Activated T-helper 1 cell treated with anti-CD3 and anti-CD28 coated beads, Interleukin-12 subunit alpha, Interleukin-12 subunit beta, Interleukin-2, Interleukin-4 antibody, amounts not matched to agents 30 ng/mL and 10 ng/mL and 1 ng/mL, durations not matched to agents 14 hours and 24 hours and 36 hours (primary cell): ENCODE data around the gene SIL1. TPM values are rescaled to one million over a fixed set of nuclear protein-coding genes. Genes with fewer than 3 reads are reported as not detected.
"Not testable (repeated sequence)": the region's sequence is repeated elsewhere in the genome, so short reads cannot be mapped to it uniquely, and the experiment has no call there.

Experiments
- DNase-seq: peaks from one replicate; pipeline ENCODE4 v3.0.0; 2021; ENCODE audit warnings: low spot score
- H3K27ac Mint-ChIP-seq: one replicate; pipeline ENCODE4 v1.8.0; 2021; ENCODE audit warnings: mild to moderate bottlenecking, mixed read lengths
- H3K27me3 Mint-ChIP-seq: one replicate; pipeline ENCODE4 v1.8.0; 2022; ENCODE audit warnings: mild to moderate bottlenecking, moderate library complexity, mixed read lengths; ENCODE audit not compliant: insufficient read depth
- H3K36me3 Mint-ChIP-seq: one replicate; pipeline ENCODE4 v1.8.0; 2021; ENCODE audit warnings: low read depth, mixed read lengths
- H3K4me1 Mint-ChIP-seq: one replicate; pipeline ENCODE4 v1.8.0; 2021; ENCODE audit warnings: low read depth, mixed read lengths
- H3K4me3 Mint-ChIP-seq: one replicate; pipeline ENCODE4 v1.8.0; 2021; ENCODE audit warnings: mild to moderate bottlenecking, moderate library complexity, mixed read lengths
- H3K9me3 Mint-ChIP-seq: one replicate; pipeline ENCODE4 v1.8.0; 2021; ENCODE audit warnings: mixed read lengths
- intact Hi-C: fragments of 100-400 bp; cut with micrococcal nuclease; formaldehyde crosslinking; loops from one replicate; pipeline ENCODE4 v1.15.1; 2024
- total RNA-seq: library from RNA; stranded (reverse); gene quantifications from 2 replicates; pipeline ENCODE4 v1.2.3, GENCODE V29; 2022

Gene SIL1
- total RNA-seq, 1 donor from 2014 or later = 28.6 TPM

GRCh38 chr5:139058121-139058520, 140.0 kb downstream of the SIL1 start:
- intact Hi-C loops = no loop called here
- Mint-ChIP-seq H3K9me3 (no peaks in the 10 kb centered on the region), H3K27me3 (no peaks in the 10 kb centered on the region), H3K27ac (no peak overlapping the region), H3K4me1 (no peaks in the 10 kb centered on the region), H3K4me3 (no peak overlapping the region), H3K36me3 (no peaks in the 10 kb centered on the region)
- no peak for DNase-seq

GRCh38 chr5:139057045-139057939, 140.9 kb downstream of the SIL1 start:
- H3K9me3 Mint-ChIP-seq, H3K27me3 Mint-ChIP-seq, H3K4me3 Mint-ChIP-seq, H3K36me3 Mint-ChIP-seq, DNase-seq, H3K4me1 Mint-ChIP-seq, intact Hi-C loops, H3K27ac Mint-ChIP-seq: not testable (repeated sequence)

GRCh38 chr5:139052975-139053374, 145.2 kb downstream of the SIL1 start:
- intact Hi-C loops = no loop called here
- H3K4me1 Mint-ChIP-seq = no peaks in the 10 kb centered on the region

GRCh38 chr5:139051392-139051791, 146.8 kb downstream of the SIL1 start:
- no peak overlapping the region for H3K4me3 Mint-ChIP-seq
- H3K27me3 Mint-ChIP-seq = no peaks in the 10 kb centered on the region
- DNase-seq = no peak
- peaks cover 1% of the 10 kb centered on the region for H3K36me3 Mint-ChIP-seq
- H3K9me3 Mint-ChIP-seq = no peaks in the 10 kb centered on the region
- H3K27ac Mint-ChIP-seq = no peak overlapping the region
- H3K4me1 Mint-ChIP-seq = no peaks in the 10 kb centered on the region
- intact Hi-C loops = no loop called here

More at GRCh38 chr5:139052975-139053374, 145.2 kb downstream of the SIL1 start:
- peaks cover 1% of the 10 kb centered on the region for H3K36me3 Mint-ChIP-seq
- H3K9me3 Mint-ChIP-seq = no peaks in the 10 kb centered on the region
- H3K27ac Mint-ChIP-seq = no peak overlapping the region
- no peak for DNase-seq
- no peak overlapping the region for H3K4me3 Mint-ChIP-seq
- no peaks in the 10 kb centered on the region for H3K27me3 Mint-ChIP-seq

GRCh38 chr5:139050432-139050831, 147.7 kb downstream of the SIL1 start:
- no peak overlapping the region for H3K4me3 Mint-ChIP-seq
- H3K36me3 Mint-ChIP-seq = peaks cover 1% of the 10 kb centered on the region
- no peak for DNase-seq
- no peaks in the 10 kb centered on the region for H3K9me3 Mint-ChIP-seq
- no peaks in the 10 kb centered on the region for H3K4me1 Mint-ChIP-seq
- intact Hi-C loops = no loop called here
- no peaks in the 10 kb centered on the region for H3K27me3 Mint-ChIP-seq
- H3K27ac Mint-ChIP-seq = no peak overlapping the region

GRCh38 chr5:139049780-139050179, 148.4 kb downstream of the SIL1 start:
- no peak overlapping the region for H3K27ac Mint-ChIP-seq
- DNase-seq = no peak
- H3K9me3 Mint-ChIP-seq = no peaks in the 10 kb centered on the region
- intact Hi-C loops = no loop called here
- no peaks in the 10 kb centered on the region for H3K4me1 Mint-ChIP-seq
- H3K27me3 Mint-ChIP-seq = no peaks in the 10 kb centered on the region
- peaks cover 1% of the 10 kb centered on the region for H3K36me3 Mint-ChIP-seq
- H3K4me3 Mint-ChIP-seq = no peak overlapping the region

- no peak overlapping the region for H3K4me3 Mint-ChIP-seq
- peaks cover 1% of the 10 kb centered on the region for H3K36me3 Mint-ChIP-seq
- intact Hi-C loops = no loop called here
- no peaks in the 10 kb centered on the region for H3K4me1 Mint-ChIP-seq
- H3K9me3 Mint-ChIP-seq = no peaks in the 10 kb centered on the region
- no peak overlapping the region for H3K27ac Mint-ChIP-seq
- DNase-seq = no peak
- no peaks in the 10 kb centered on the region for H3K27me3 Mint-ChIP-seq
Measured at GRCh38 chr5:139046551-139046950, 151.6 kb downstream of the SIL1 start.

- intact Hi-C loops = no loop called here
- Mint-ChIP-seq H3K9me3 (no peaks in the 10 kb centered on the region), H3K36me3 (no peaks in the 10 kb centered on the region), H3K4me1 (no peaks in the 10 kb centered on the region), H3K4me3 (no peak overlapping the region), H3K27me3 (no peaks in the 10 kb centered on the region), H3K27ac (no peak overlapping the region)
- DNase-seq = no peak
Measured at GRCh38 chr5:139043157-139043905, 154.8 kb downstream of the SIL1 start.

- Mint-ChIP-seq H3K27ac (no peak overlapping the region), H3K4me3 (no peak overlapping the region)
- intact Hi-C loops = no loop called here
Measured at GRCh38 chr5:139040081-139040480, 158.1 kb downstream of the SIL1 start.

GRCh38 chr5:139038613-139039305, 159.4 kb downstream of the SIL1 start:
- DNase-seq = no peak
- no peak overlapping the region for H3K27ac Mint-ChIP-seq
- H3K4me3 Mint-ChIP-seq = no peak overlapping the region
- H3K9me3 Mint-ChIP-seq = peaks cover 13% of the 10 kb centered on the region
- no peaks in the 10 kb centered on the region for H3K27me3 Mint-ChIP-seq
- no peaks in the 10 kb centered on the region for H3K4me1 Mint-ChIP-seq
- no peaks in the 10 kb centered on the region for H3K36me3 Mint-ChIP-seq
- intact Hi-C loops = no loop called here

More at GRCh38 chr5:139040081-139040480, 158.1 kb downstream of the SIL1 start:
- Mint-ChIP-seq H3K9me3 (peaks cover 13% of the 10 kb centered on the region), H3K36me3 (no peaks in the 10 kb centered on the region), H3K27me3 (no peaks in the 10 kb centered on the region), H3K4me1 (no peaks in the 10 kb centered on the region)
- no peak for DNase-seq

GRCh38 chr5:139037732-139038131, 160.4 kb downstream of the SIL1 start:
- intact Hi-C loops = no loop called here
- no peaks in the 10 kb centered on the region for H3K36me3 Mint-ChIP-seq
- H3K27ac Mint-ChIP-seq = no peak overlapping the region
- no peak for DNase-seq
- H3K4me1 Mint-ChIP-seq = no peaks in the 10 kb centered on the region
- H3K27me3 Mint-ChIP-seq = no peaks in the 10 kb centered on the region
- no peak overlapping the region for H3K4me3 Mint-ChIP-seq
- H3K9me3 Mint-ChIP-seq = peaks cover 18% of the 10 kb centered on the region

- H3K36me3 Mint-ChIP-seq, H3K4me1 Mint-ChIP-seq, H3K27me3 Mint-ChIP-seq, H3K27ac Mint-ChIP-seq, DNase-seq, intact Hi-C loops, H3K4me3 Mint-ChIP-seq: not testable (repeated sequence)
- peaks cover 18% of the 10 kb centered on the region for H3K9me3 Mint-ChIP-seq
Measured at GRCh38 chr5:139036332-139036731, 161.8 kb downstream of the SIL1 start.

GRCh38 chr5:139027150-139027549, 171.0 kb downstream of the SIL1 start:
- Mint-ChIP-seq H3K27ac (no peak overlapping the region), H3K27me3 (no peaks in the 10 kb centered on the region), H3K4me1 (peaks cover 7% of the 10 kb centered on the region), H3K4me3 (no peak overlapping the region), H3K9me3 (no peaks in the 10 kb centered on the region), H3K36me3 (peaks cover 2% of the 10 kb centered on the region)
- intact Hi-C loops = no loop called here
- DNase-seq = no peak
